H1 (cell line): ENCODE results near the gene ME3. TPM values are rescaled to one million over a fixed set of nuclear protein-coding genes. Genes with fewer than 3 reads are reported as not detected.

Experiments used
- CTCF ChIA-PET: fragments of 300-600 bp; sonication (Branson Sonifier 250); formaldehyde crosslinking; loops from one replicate; lab custom pipeline; 2021; ENCODE audit not compliant: partially characterized antibody; lab: Charles Lee
- POLR2A ChIA-PET: fragments of 300-600 bp; sonication (Branson Sonifier 250); formaldehyde crosslinking; loops from one replicate; lab custom pipeline; 2021; ENCODE audit warnings: inconsistent platforms; ENCODE audit not compliant: partially characterized antibody; lab: Charles Lee
- DNase-seq, 2 experiments: peaks; one replicate each; pipeline versions ENCODE4 v3.0.0 to v3.0.0-alpha.2; 2010 to 2022; ENCODE audit warnings: low spot score in 2 of 2, low read depth in 1 of 2, mixed read lengths in 1 of 2
- FAIRE-seq: peaks from 2 replicates; lab custom pipeline; 2011; peaks lifted over from hg19 to GRCh38; lab: Jason Lieb, UNC
- H2AFZ ChIP-seq: 2 replicates; pipeline ENCODE4 v1.8.1; 2012; ENCODE audit warnings: low read length, inconsistent platforms
- H2AK5ac ChIP-seq: 2 replicates; pipeline ENCODE4 v1.6.1; 2013; ENCODE audit warnings: low read depth, low read length
- H2BK120ac ChIP-seq: replicated peaks from 2 replicates; pipeline ENCODE3; 2013; ENCODE audit warnings: low read depth, low read length, inconsistent platforms
- H2BK12ac ChIP-seq: 2 replicates; pipeline ENCODE4 v1.6.1; 2013; ENCODE audit warnings: low read depth, low read length
- H2BK15ac ChIP-seq: 2 replicates; pipeline ENCODE4 v1.6.1; 2013; ENCODE audit warnings: low read length
- H2BK20ac ChIP-seq: 2 replicates; pipeline ENCODE4 v1.6.1; 2013; ENCODE audit warnings: low read length
- H2BK5ac ChIP-seq: 2 replicates; pipeline ENCODE4 v1.6.1; 2013; ENCODE audit warnings: low read depth, low read length
- H3K14ac ChIP-seq: 2 replicates; pipeline ENCODE4 v1.6.1; 2013; ENCODE audit warnings: inconsistent platforms; ENCODE audit not compliant: insufficient read length
- H3K18ac ChIP-seq: 2 replicates; pipeline ENCODE4 v1.6.1; 2013; ENCODE audit warnings: low read length; ENCODE audit errors: extremely low read depth
- H3K23ac ChIP-seq: 2 replicates; pipeline ENCODE4 v1.6.1; 2013; ENCODE audit warnings: inconsistent platforms; ENCODE audit not compliant: insufficient read length
- H3K23me2 ChIP-seq: 2 replicates; pipeline ENCODE4 v1.6.1; 2013; ENCODE audit warnings: low read depth, low read length
- H3K27ac ChIP-seq: 2 replicates; pipeline ENCODE4 v1.6.1; 2011; ENCODE audit warnings: low read depth, low read length, inconsistent platforms
- H3K27me3 ChIP-seq, 4 experiments: replicated peaks in 1 of 4; 1 replicate in 1 of 4; 2 replicates in 3 of 4; pipeline versions ENCODE4 v1.6.1 to v1.8.1; 2011 to 2013; ENCODE audit warnings: low read length in 3 of 4, mild to moderate bottlenecking in 3 of 4, inconsistent platforms in 2 of 4, mixed read lengths in 2 of 4, moderate library complexity in 1 of 4; ENCODE audit not compliant: control insufficient read depth in 3 of 4, insufficient read depth in 3 of 4; ENCODE audit errors: extremely low read depth in 1 of 4
- H3K36me3 ChIP-seq, 4 experiments: 2 replicates each; pipeline versions ENCODE4 v1.6.1 to v1.8.1; 2011 to 2013; ENCODE audit warnings: mild to moderate bottlenecking in 4 of 4, low read length in 3 of 4, moderate library complexity in 2 of 4, control low read depth in 1 of 4, inconsistent platforms in 1 of 4; ENCODE audit not compliant: insufficient read depth in 4 of 4, control insufficient read depth in 2 of 4
- H3K4ac ChIP-seq: replicated peaks from 2 replicates; pipeline ENCODE3; 2013; ENCODE audit warnings: low read length, low read depth, mixed read lengths, inconsistent platforms; ENCODE audit not compliant: insufficient read length
- H3K4me1 ChIP-seq, 4 experiments: replicated peaks in 1 of 4; 1 replicate in 1 of 4; 2 replicates in 3 of 4; pipeline versions ENCODE4 v1.6.1 to v1.8.1; 2011 to 2013; ENCODE audit warnings: low read length in 3 of 4, inconsistent platforms in 2 of 4, mixed read lengths in 1 of 4; ENCODE audit not compliant: insufficient read depth in 4 of 4, control insufficient read depth in 3 of 4
- H3K4me2 ChIP-seq, 2 experiments: 2 replicates each; pipeline versions ENCODE4 v1.6.1 to v1.8.1; 2011 to 2013; ENCODE audit warnings: low read depth in 2 of 2, low read length in 2 of 2, control low read depth in 1 of 2, inconsistent platforms in 1 of 2, mild to moderate bottlenecking in 1 of 2; ENCODE audit not compliant: insufficient read depth in 1 of 2
- H3K4me3 ChIP-seq, 4 experiments: fragments of 200-600, 300-600 bp in 1 of 4; sonication (generic), shearing (Covaris generic), sonication (Bioruptor Twin) in 1 of 4; 2 replicates each; pipeline versions ENCODE4 v1.5.1 to v1.8.1; 2011 to 2016; ENCODE audit warnings: low read length in 4 of 4, low read depth in 3 of 4, control low read depth in 2 of 4, inconsistent platforms in 2 of 4, mild to moderate bottlenecking in 2 of 4, mixed read lengths in 1 of 4, moderate library complexity in 1 of 4; ENCODE audit not compliant: insufficient read depth in 2 of 4; ENCODE audit errors: extremely low read depth in 1 of 4
- H3K56ac ChIP-seq: replicated peaks from 2 replicates; pipeline ENCODE3; 2013; ENCODE audit warnings: low read depth, mild to moderate bottlenecking, mixed read lengths, low read length, inconsistent platforms; ENCODE audit not compliant: insufficient read length
- H3K79me1 ChIP-seq: 2 replicates; pipeline ENCODE4 v1.6.1; 2013; ENCODE audit warnings: low read depth, low read length, control low read depth
- H3K79me2 ChIP-seq, 2 experiments: 2 replicates each; pipeline versions ENCODE4 v1.6.1 to v1.8.1; 2012 to 2013; ENCODE audit warnings: low read length in 2 of 2, mild to moderate bottlenecking in 2 of 2, inconsistent platforms in 1 of 2; ENCODE audit not compliant: insufficient read depth in 2 of 2, control insufficient read depth in 1 of 2
- H3K9ac ChIP-seq, 4 experiments: replicated peaks in 1 of 4; 1 replicate in 1 of 4; 2 replicates in 3 of 4; pipeline versions ENCODE4 v1.6.1 to v1.8.1; 2011 to 2013; ENCODE audit warnings: low read depth in 3 of 4, low read length in 3 of 4, control low read depth in 2 of 4, mild to moderate bottlenecking in 2 of 4, moderate library complexity in 2 of 4, inconsistent platforms in 1 of 4; ENCODE audit errors: extremely low read depth in 1 of 4
- H3K9me3 ChIP-seq, 2 experiments: 2 replicates each; pipeline versions ENCODE4 v1.6.1 to v1.8.1; 2012 to 2013; ENCODE audit warnings: mild to moderate bottlenecking in 2 of 2, moderate library complexity in 2 of 2, control low read depth in 1 of 2, inconsistent platforms in 1 of 2, low read depth in 1 of 2, low read length in 1 of 2, mixed read lengths in 1 of 2; ENCODE audit not compliant: insufficient read depth in 2 of 2
- H4K20me1 ChIP-seq, 2 experiments: replicated peaks in 1 of 2; 2 replicates each; pipeline versions ENCODE3 to v1.8.1; 2011 to 2013; ENCODE audit warnings: inconsistent platforms in 2 of 2, low read length in 2 of 2, mild to moderate bottlenecking in 1 of 2; ENCODE audit not compliant: insufficient read depth in 2 of 2, control insufficient read depth in 1 of 2
- H4K5ac ChIP-seq: 2 replicates; pipeline ENCODE4 v1.6.1; 2013; ENCODE audit warnings: low read length, low read depth, mixed read lengths, inconsistent platforms; ENCODE audit not compliant: insufficient read length
- H4K8ac ChIP-seq: 2 replicates; pipeline ENCODE4 v1.8.0; 2013; ENCODE audit warnings: mild to moderate bottlenecking, moderate library complexity, low read length, inconsistent platforms; ENCODE audit not compliant: insufficient read depth; ENCODE audit errors: extremely low read depth
- H4K91ac ChIP-seq: replicated peaks from 2 replicates; pipeline ENCODE3; 2013; ENCODE audit warnings: low read length, mixed read lengths, inconsistent platforms; ENCODE audit not compliant: insufficient read length
- EP300 ChIP-seq, 2 experiments: IDR thresholded peaks; 1 replicate in 1 of 2; 2 replicates in 1 of 2; pipeline ENCODE4 v1.6.1; 2011 to 2012; ENCODE audit warnings: low read depth in 2 of 2, low read length in 2 of 2, mild to moderate bottlenecking in 2 of 2, borderline replicate concordance in 1 of 2, inconsistent platforms in 1 of 2, moderate library complexity in 1 of 2
- HDAC2 ChIP-seq, 2 experiments: fragments of 300-600 bp in 1 of 2; sonication (generic) in 1 of 2; IDR thresholded peaks; 2 replicates each; pipeline ENCODE4 v1.6.1; 2011 to 2012; ENCODE audit warnings: low read depth in 2 of 2, low read length in 2 of 2, mild to moderate bottlenecking in 2 of 2, moderate library complexity in 2 of 2, borderline replicate concordance in 1 of 2, inconsistent platforms in 1 of 2
- JUN ChIP-seq: IDR thresholded peaks from 2 replicates; pipeline ENCODE4 v1.6.1; 2011; ENCODE audit warnings: low read depth, mild to moderate bottlenecking, improper control_type of control experiment, low read length
- TAF7 ChIP-seq: optimal IDR thresholded peaks from 2 replicates; pipeline ENCODE3; 2011; ENCODE audit warnings: low read depth, mild to moderate bottlenecking, inconsistent platforms, low read length, moderate library complexity, borderline replicate concordance
- TEAD4 ChIP-seq: IDR thresholded peaks from 2 replicates; pipeline ENCODE4 v1.6.1; 2012; ENCODE audit warnings: low read depth, low read length, inconsistent platforms, mixed read lengths
- USF2 ChIP-seq: IDR thresholded peaks from 2 replicates; pipeline ENCODE4 v1.6.1; 2011; ENCODE audit warnings: low read length, improper control_type of control experiment
- WGBS, 2 experiments: shearing (Covaris generic) in 1 of 2; methylation state at CpG; one replicate each; pipeline versions ENCODE4 v1.1.6 to v1.1.7; 2013 to 2015; ENCODE audit warnings: low lambda C conversion rate in 2 of 2, mixed read lengths in 2 of 2, inconsistent platforms in 1 of 2, low coverage in 1 of 2, missing lambda C conversion rate in 1 of 2; ENCODE audit not compliant: insufficient replicate concordance in 2 of 2, insufficient coverage in 1 of 2, insufficient read length in 1 of 2; ENCODE audit errors: extremely low coverage in 1 of 2, missing lambda C conversion rate in 1 of 2; 5-methylcytosine and 5-hydroxymethylcytosine counted together
- polyA plus RNA-seq, 7 experiments: library from polyadenylated mRNA; depleted of rRNA in 3 of 7; stranded (reverse) in 5 of 7; unstranded in 2 of 7; fragments of >200 nt in 5 of 7; fragments of 200-250 nt in 2 of 7; gene quantifications; 1 replicate in 5 of 7; 2 replicates in 1 of 7; 4 replicates in 1 of 7; pipeline versions ENCODE4 v1.2.1 to v1.2.3, GENCODE V29; 2011 to 2013; ENCODE audit warnings: missing spikeins in 2 of 7, mixed read lengths in 2 of 7
- total RNA-seq: library from RNA; stranded (reverse); fragmentation: NEBNext Ultra II Directional; extraction: Animal tissue kit (Norgen Biotek cat#: 25700); gene quantifications from 2 replicates; pipeline ENCODE4 v1.2.1, GENCODE V29; 2021
- TF ChIP-seq, protein P1 (sequence below), 3 experiments: IDR thresholded peaks; 1 replicate in 2 of 3; 2 replicates in 1 of 3; pipeline versions ENCODE4 v1.5.1 to v1.6.1; 2011; ENCODE audit warnings: low read length in 3 of 3, mild to moderate bottlenecking in 3 of 3, inconsistent platforms in 2 of 3, low read depth in 1 of 3, moderate library complexity in 1 of 3; ENCODE audit not compliant: insufficient read depth in 1 of 3; ENCODE audit errors: control extremely low read depth in 1 of 3
- TF ChIP-seq, protein P2 (sequence below): IDR thresholded peaks from 2 replicates; pipeline ENCODE4 v1.6.1; 2011; ENCODE audit warnings: low read depth, mild to moderate bottlenecking, low read length; ENCODE audit not compliant: insufficient read depth

The ME3 gene
- total and polyA plus RNA-seq, 2 of the 8 experiments (the other 6 are each of a cell fraction or from before 2014, with no cell fraction given): 1.5 to 2.8 TPM

- Histone ChIP-seq H3K23ac (no peak overlapping the region), H4K8ac (no peak overlapping the region), H3K4me1 (peaks cover 0 to 4% (median 0%) of the 10 kb centered on the region in 4 experiments; a peak in 1 of 7 replicates), H3K4me3 (no peak overlapping the region), H3K4me2 (no peak overlapping the region), H4K5ac (no peak overlapping the region), H2AK5ac (no peak overlapping the region), H2AFZ (no peak overlapping the region), H3K9me3 (peaks cover 11% of the 10 kb centered on the region in 2 experiments), H3K23me2 (no peaks in the 10 kb centered on the region; the same call in 1 of the 2 replicates), H3K56ac (no peak overlapping the region), H3K36me3 (no peaks in the 10 kb centered on the region), H3K4ac (no peak overlapping the region), H3K9ac (no peak overlapping the region), H3K79me2 (no peaks in the 10 kb centered on the region), H3K14ac (no peak overlapping the region), H2BK20ac (no peak overlapping the region), H4K91ac (no peak overlapping the region), H3K27me3 (no peaks in the 10 kb centered on the region), H2BK120ac (no peak overlapping the region), H3K27ac (no peak overlapping the region), H4K20me1 (no peaks in the 10 kb centered on the region), H2BK5ac (no peak overlapping the region), H2BK12ac (no peak overlapping the region), H2BK15ac (no peak overlapping the region), H3K18ac (no peak overlapping the region), H3K79me1 (no peaks in the 10 kb centered on the region)
- 0% methylated on average over 2 of the region's 2 CpGs; no CpG with 5 or more reads in 1 of the 2 experiments for WGBS, 2 experiments
- CTCF ChIA-PET: interaction anchor here (0.6 to 0.9 kb wide), 2 partner anchors 29 to 411 kb away, joined by 3 to 4 read pairs; no protein-coding TSS in a partner anchor
- FAIRE-seq (no peak), DNase-seq (no peak)
- POLR2A ChIA-PET: no interaction called here
- TF ChIP-seq EP300 (IDR thresholded peaks at IDR 0.05; ENCODE audit: borderline replicate concordance in 1 of 2, low read depth in 2 of 2, low read length in 2 of 2) (no peak), TAF7 (no peak), TEAD4 (no peak), HDAC2 (IDR thresholded peaks at IDR 0.05; ENCODE audit: borderline replicate concordance in 1 of 2, low read depth in 2 of 2, low read length in 2 of 2) (no peak), USF2 (no peak), JUN (no peak)
- TF ChIP-seq, protein P1, sequence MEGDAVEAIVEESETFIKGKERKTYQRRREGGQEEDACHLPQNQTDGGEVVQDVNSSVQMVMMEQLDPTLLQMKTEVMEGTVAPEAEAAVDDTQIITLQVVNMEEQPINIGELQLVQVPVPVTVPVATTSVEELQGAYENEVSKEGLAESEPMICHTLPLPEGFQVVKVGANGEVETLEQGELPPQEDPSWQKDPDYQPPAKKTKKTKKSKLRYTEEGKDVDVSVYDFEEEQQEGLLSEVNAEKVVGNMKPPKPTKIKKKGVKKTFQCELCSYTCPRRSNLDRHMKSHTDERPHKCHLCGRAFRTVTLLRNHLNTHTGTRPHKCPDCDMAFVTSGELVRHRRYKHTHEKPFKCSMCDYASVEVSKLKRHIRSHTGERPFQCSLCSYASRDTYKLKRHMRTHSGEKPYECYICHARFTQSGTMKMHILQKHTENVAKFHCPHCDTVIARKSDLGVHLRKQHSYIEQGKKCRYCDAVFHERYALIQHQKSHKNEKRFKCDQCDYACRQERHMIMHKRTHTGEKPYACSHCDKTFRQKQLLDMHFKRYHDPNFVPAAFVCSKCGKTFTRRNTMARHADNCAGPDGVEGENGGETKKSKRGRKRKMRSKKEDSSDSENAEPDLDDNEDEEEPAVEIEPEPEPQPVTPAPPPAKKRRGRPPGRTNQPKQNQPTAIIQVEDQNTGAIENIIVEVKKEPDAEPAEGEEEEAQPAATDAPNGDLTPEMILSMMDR (IDR thresholded peaks at IDR 0.05; ENCODE audit: control extremely low read depth in 1 of 3, insufficient read depth in 1 of 3, low read depth in 1 of 3, low read length in 3 of 3): no peak
- TF ChIP-seq, protein P2, sequence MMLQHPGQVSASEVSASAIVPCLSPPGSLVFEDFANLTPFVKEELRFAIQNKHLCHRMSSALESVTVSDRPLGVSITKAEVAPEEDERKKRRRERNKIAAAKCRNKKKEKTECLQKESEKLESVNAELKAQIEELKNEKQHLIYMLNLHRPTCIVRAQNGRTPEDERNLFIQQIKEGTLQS: no peak
These were observed 162.8 kb downstream of the ME3 start for GRCh38 chr11:86509588-86509974.
